Endodermal cell (in vitro differentiated cells): Measurements from ENCODE around the gene SH3PXD2A. TPM values are rescaled to one million over a fixed set of nuclear protein-coding genes. Genes with fewer than 3 reads are reported as not detected.
"Not testable (repeated sequence)": the region's sequence is repeated elsewhere in the genome, so short reads cannot be mapped to it uniquely, and the experiment has no call there.

Experiments used
- DNase-seq: peaks from one replicate; pipeline ENCODE4 v3.0.0-alpha.2; 2017
- H3K27ac ChIP-seq: 2 replicates; pipeline ENCODE4 v1.5.1; 2013; ENCODE audit warnings: mild to moderate bottlenecking, low read depth, low read length, moderate library complexity
- H3K27me3 ChIP-seq: 2 replicates; pipeline ENCODE4 v1.6.1; 2013; ENCODE audit warnings: mild to moderate bottlenecking, low read length, moderate library complexity; ENCODE audit not compliant: insufficient read depth, control insufficient read depth, poor library complexity, severe bottlenecking
- H3K36me3 ChIP-seq: 2 replicates; pipeline ENCODE4 v1.7.0; 2013; ENCODE audit warnings: mild to moderate bottlenecking, low read length, moderate library complexity; ENCODE audit not compliant: control insufficient read depth, insufficient read depth
- H3K4me1 ChIP-seq: one replicate; pipeline ENCODE4 v1.7.0; 2013; ENCODE audit warnings: low read length; ENCODE audit not compliant: control insufficient read depth, insufficient read depth
- H3K4me3 ChIP-seq: 2 replicates; pipeline ENCODE4 v1.5.1; 2013; ENCODE audit warnings: mild to moderate bottlenecking, low read length, moderate library complexity
- H3K9ac ChIP-seq: 2 replicates; pipeline ENCODE4 v1.6.1; 2013; ENCODE audit warnings: mild to moderate bottlenecking, low read length, moderate library complexity; ENCODE audit not compliant: poor library complexity, severe bottlenecking; ENCODE audit errors: extremely low read depth
- H3K9me3 ChIP-seq: 2 replicates; pipeline ENCODE4 v1.6.1; 2013; ENCODE audit warnings: mild to moderate bottlenecking, low read length, moderate library complexity; ENCODE audit not compliant: control insufficient read depth
- H3K27ac Mint-ChIP-seq: 2 replicates; pipeline ENCODE4 v1.8.0; 2020; ENCODE audit warnings: mixed read lengths
- H3K27me3 Mint-ChIP-seq: 2 replicates; pipeline ENCODE4 v1.8.0; 2021; ENCODE audit warnings: mild to moderate bottlenecking, mixed read lengths; ENCODE audit not compliant: insufficient read depth
- H3K36me3 Mint-ChIP-seq: 2 replicates; pipeline ENCODE4 v1.8.0; 2020; ENCODE audit warnings: low read depth, mixed read lengths
- H3K4me1 Mint-ChIP-seq: 2 replicates; pipeline ENCODE4 v1.8.0; 2020; ENCODE audit warnings: mixed read lengths
- H3K4me3 Mint-ChIP-seq: 2 replicates; pipeline ENCODE4 v1.8.0; 2020; ENCODE audit warnings: mild to moderate bottlenecking, moderate library complexity, mixed read lengths
- H3K9me3 Mint-ChIP-seq: 2 replicates; pipeline ENCODE4 v1.8.0; 2020; ENCODE audit warnings: mild to moderate bottlenecking, mixed read lengths
- CTCF ChIP-seq: fragments of 200-600 bp; sonication (generic); conservative IDR thresholded peaks from 2 replicates; pipeline ENCODE4 v1.5.0; 2021; ENCODE audit warnings: antibody characterized with exemption, mild to moderate bottlenecking
- WGBS, 2 experiments: methylation state at CpG; one replicate each; pipeline versions ENCODE4 v1.1.5 to v1.1.7; 2013; ENCODE audit warnings: missing lambda C conversion rate in 2 of 2, mixed read lengths in 1 of 2; ENCODE audit not compliant: insufficient coverage in 1 of 2, insufficient read length in 1 of 2; 5-methylcytosine and 5-hydroxymethylcytosine counted together
- total RNA-seq, 2 donors: library from RNA; stranded (reverse); fragmentation: NEBNext Ultra II Directional in 1 of 2; extraction: Animal tissue kit (Norgen Biotek cat#: 25700) in 1 of 2; gene quantifications; 2 replicates in 1 of 2; 3 replicates in 1 of 2; pipeline ENCODE4 v1.2.1, GENCODE V29; 2021

SH3PXD2A gene
- total RNA-seq, 2 donors from 2014 or later: 15.7 to 22.6 TPM

GRCh38 chr10:103775776-103776175 lies 79.6 kb downstream of the SH3PXD2A start:
- Mint-ChIP-seq H3K36me3 (peaks cover under 1% of the 10 kb centered on the region), H3K4me3 (no peak overlapping the region), H3K9me3 (no peaks in the 10 kb centered on the region), H3K27ac (no peak overlapping the region), H3K4me1 (peaks cover 27% of the 10 kb centered on the region), H3K27me3 (no peaks in the 10 kb centered on the region)
- H3K4me3 ChIP-seq: no peak overlapping the region
- no peaks in the 10 kb centered on the region for H3K36me3 ChIP-seq
- 92 to 100% methylated on average over 3 to 5 of the region's 5 CpGs for WGBS, 2 experiments
- no peak for DNase-seq
- peaks cover 3% of the 10 kb centered on the region for H3K4me1 ChIP-seq
- no peaks in the 10 kb centered on the region for H3K27me3 ChIP-seq
- H3K27ac ChIP-seq: no peak overlapping the region
- no peaks in the 10 kb centered on the region for H3K9me3 ChIP-seq
- peak; percentile 28 for TF ChIP-seq CTCF
- no peak overlapping the region for H3K9ac ChIP-seq

GRCh38 chr10:103772846-103773245 lies 82.5 kb downstream of the SH3PXD2A start:
- DNase-seq, H3K9me3 Mint-ChIP-seq, H3K27me3 ChIP-seq, H3K4me1 ChIP-seq, H3K9me3 ChIP-seq, H3K27me3 Mint-ChIP-seq, H3K36me3 ChIP-seq, H3K36me3 Mint-ChIP-seq, H3K27ac ChIP-seq: not testable (repeated sequence)
- peak overlapping the region; percentile 73 for H3K4me3 ChIP-seq
- WGBS, 2 experiments: 76 to 77% methylated on average over 13 of the region's 13 CpGs
- Mint-ChIP-seq H3K4me3 (peak overlapping the region; percentile 65), H3K4me1 (peaks cover 19% of the 10 kb centered on the region), H3K27ac (peak overlapping the region; percentile 95)
- peak overlapping the region; percentile 51 for H3K9ac ChIP-seq

GRCh38 chr10:103772096-103772845 lies 83.1 kb downstream of the SH3PXD2A start:
- Mint-ChIP-seq H3K36me3 (no peaks in the 10 kb centered on the region), H3K9me3 (no peaks in the 10 kb centered on the region), H3K4me1 (peaks cover 25% of the 10 kb centered on the region), H3K27me3 (no peaks in the 10 kb centered on the region), H3K27ac (peak overlapping the region; percentile 95), H3K4me3 (peak overlapping the region; percentile 65)
- no peaks in the 10 kb centered on the region for H3K9me3 ChIP-seq
- peak overlapping the region; percentile 73 for H3K4me3 ChIP-seq
- WGBS, 2 experiments: 3 to 9% methylated on average over 10 to 28 of the region's 28 CpGs
- no peaks in the 10 kb centered on the region for H3K36me3 ChIP-seq
- DNase-seq: peak; percentile 95
- H3K27me3 ChIP-seq: no peaks in the 10 kb centered on the region
- peak overlapping the region; percentile 67 for H3K27ac ChIP-seq
- no peak for TF ChIP-seq CTCF
- H3K4me1 ChIP-seq: peaks cover 3% of the 10 kb centered on the region
- H3K9ac ChIP-seq: peak overlapping the region; percentile 51
